GM18511 (cell line): ENCODE measurements around the gene S100A2.
"Not testable (repeated sequence)": the region's sequence is repeated elsewhere in the genome, so short reads cannot be mapped to it uniquely, and the experiment has no call there.

ENCODE experiments used
- ATAC-seq: cut with Tn5 transposase; IDR thresholded peaks from one replicate; pipeline ENCODE4 v1.9.1; 2021; ENCODE audit warnings: mild to moderate bottlenecking, moderate library complexity; ENCODE audit not compliant: unreplicated experiment

The S100A2 gene

DNA sequence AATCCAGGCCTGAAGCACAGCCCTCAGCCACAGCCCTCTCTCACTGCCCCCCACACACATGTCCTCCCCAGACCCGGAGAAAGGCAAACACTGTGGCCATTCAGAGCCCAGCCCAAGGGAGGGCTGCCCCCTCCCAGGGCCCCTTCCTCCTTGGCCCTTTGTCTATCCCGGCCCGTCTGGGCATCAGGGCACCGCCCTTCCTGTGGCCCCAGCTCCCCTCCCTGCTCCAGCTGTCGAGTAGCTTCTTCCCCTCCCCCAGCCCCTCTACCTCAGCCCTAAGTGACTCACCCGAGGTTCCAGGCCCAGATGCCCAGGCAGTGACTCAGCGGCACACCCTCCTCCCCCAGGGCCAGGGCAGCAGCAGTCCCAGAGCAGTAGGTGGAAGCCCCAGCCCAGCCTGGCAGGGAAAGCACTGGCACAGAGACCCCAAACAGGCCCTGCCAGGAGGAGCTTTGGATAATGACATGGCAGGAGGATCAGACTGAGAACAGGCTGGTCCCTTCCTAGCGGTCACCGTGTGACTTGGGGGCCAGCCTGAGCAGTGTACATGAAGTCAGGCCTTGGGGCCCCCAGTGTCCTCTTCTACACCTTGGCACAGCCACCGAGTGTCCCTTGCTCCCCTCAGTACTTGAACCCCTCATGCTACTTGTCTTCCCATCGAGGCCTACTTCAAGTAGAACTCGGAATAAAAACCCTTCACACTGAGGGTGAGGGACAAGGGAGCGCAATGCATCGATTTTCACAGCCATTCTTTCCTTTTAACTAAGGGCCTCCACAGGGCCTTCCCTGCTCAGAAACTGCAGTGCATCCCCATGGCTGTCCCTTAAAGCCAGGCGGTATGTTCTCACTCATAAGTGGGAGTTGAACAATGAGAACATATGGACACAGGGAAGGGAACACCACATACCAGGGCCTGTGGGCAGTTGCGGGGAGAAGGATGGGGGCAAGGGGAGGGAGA is 1.0 kb upstream of the S100A2 start:
- peak; percentile 50 for ATAC-seq

DNA sequence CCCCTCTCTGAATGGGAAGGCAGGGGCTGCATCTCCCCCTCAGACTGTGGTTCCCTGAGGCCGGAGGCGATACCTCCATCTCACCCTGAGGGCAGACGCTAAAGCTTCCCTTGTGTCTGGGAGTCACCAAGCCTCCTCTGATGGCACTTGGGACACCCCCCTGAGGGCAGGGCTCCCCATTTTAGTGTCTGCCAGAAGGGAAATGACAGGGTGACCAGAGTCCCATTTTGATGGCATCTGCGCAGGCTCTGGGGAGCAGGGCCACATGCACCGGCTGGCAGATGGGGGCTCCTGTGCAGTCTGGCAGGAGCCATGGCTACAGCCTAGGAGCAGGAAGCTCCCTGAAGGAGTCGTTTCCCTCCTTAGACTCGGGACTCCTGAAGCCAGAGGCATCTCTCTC is 1.7 kb downstream of the S100A2 start:
- no peak for ATAC-seq

DNA sequence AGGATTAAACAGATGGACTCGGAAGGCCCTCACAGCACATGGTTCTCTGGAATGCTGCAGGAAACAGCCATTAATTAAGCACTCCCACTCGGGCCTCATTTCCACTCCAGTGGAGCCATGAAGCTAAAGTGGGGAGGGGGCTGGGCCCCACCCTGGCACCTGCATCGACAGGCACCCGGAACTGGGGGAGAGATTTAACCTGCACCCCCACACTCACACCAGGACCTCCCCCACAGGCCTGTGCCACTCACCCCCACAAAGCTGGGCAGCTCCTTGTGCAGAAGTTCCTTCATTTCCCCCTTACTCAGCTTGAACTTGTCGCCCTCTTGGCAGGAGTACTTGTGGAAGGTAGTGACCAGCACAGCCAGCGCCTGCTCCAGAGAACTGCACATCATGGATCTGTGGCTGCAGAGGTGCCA is 2.2 kb downstream of the S100A2 start:
- no peak for ATAC-seq

DNA sequence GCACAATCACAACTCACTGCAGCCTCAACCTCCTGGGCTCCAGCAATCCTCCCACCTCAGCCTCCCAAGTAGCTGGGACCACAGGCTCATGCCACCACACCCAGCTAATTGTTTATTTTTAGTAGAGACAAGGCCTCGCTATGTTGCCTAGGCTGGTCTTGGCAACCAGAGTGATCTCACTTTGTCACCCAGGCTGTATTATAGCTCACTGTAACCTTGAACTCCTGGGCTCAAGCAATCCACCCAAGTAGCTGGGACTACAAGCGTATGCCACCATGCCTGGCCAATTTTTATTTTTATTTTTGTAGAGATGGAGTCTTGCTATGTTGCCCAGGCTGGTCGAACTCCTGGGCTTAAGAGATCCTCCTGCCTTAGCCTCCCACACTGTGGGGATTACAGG is 3.6 kb downstream of the S100A2 start:
- ATAC-seq = not testable (repeated sequence)

DNA sequence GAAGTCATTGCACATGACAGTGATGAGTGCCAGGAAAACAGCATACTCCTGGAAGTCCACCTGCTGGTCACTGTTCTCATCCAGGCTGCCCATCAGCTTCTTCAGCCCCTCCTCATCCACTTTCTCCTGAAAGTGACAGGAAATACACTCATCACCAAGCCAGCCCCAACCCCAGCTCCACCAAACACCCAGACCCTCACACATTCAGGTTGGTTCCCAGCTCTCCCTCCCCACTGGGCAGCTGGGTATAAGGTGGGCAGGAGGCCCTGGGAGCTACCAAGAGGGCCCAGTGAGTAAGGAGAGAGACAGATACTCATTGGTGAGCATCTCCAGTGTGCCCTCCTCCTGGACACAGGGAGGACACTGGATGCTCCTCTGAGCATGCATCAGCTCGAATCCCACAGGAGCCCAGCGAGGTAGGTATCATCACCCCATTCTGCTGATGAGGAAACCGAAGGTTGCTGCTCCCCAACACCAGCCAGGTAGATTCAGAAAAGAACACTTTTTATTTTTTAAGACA is 4.1 kb downstream of the S100A2 start:
- no peak for ATAC-seq

- ATAC-seq = no peak
These were observed 4.7 kb downstream of the S100A2 start for GRCh38 chr1:153560771-153561465.

DNA sequence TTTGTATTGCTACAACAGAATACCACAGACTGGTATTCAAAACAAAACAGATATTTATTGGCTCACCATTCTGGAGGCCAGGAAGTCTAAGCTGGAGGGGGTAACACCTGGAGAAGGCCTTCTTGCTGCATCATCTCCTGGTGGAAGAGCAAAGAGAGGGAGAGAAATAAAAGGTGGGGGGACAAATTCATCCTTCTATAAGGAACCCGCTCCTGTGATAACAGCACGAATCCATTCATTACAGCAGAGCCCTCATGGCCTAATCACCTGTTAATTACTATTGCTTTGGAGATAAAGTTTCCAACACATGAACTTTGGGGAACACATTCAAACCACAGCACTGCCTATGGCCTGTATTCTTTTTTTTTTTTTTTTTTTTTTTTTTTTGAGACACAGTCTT is 5.4 kb downstream of the S100A2 start:
- no peak for ATAC-seq

- ATAC-seq = no peak
These were observed 7.8 kb downstream of the S100A2 start for GRCh38 chr1:153557877-153558276.

DNA sequence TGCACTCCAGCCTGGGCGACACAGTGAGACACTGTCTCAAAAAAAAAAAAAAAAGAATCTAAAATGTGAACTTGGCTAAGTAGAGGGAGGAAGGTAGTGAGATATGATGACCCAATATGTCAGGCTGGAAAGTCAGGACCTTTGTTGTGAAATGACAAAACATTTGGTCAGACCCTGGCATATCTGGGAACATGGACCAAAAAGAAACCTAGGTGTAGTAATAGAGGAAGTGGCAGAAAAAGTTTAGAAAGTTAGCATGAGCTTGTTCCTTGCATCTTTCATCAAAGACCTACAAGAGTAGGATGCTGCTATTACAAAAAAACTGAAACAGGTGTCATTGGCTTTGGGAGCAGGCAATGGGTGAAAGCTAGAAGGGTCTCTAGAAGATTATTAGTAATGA is 9.3 kb downstream of the S100A2 start:
- ATAC-seq = no peak

DNA sequence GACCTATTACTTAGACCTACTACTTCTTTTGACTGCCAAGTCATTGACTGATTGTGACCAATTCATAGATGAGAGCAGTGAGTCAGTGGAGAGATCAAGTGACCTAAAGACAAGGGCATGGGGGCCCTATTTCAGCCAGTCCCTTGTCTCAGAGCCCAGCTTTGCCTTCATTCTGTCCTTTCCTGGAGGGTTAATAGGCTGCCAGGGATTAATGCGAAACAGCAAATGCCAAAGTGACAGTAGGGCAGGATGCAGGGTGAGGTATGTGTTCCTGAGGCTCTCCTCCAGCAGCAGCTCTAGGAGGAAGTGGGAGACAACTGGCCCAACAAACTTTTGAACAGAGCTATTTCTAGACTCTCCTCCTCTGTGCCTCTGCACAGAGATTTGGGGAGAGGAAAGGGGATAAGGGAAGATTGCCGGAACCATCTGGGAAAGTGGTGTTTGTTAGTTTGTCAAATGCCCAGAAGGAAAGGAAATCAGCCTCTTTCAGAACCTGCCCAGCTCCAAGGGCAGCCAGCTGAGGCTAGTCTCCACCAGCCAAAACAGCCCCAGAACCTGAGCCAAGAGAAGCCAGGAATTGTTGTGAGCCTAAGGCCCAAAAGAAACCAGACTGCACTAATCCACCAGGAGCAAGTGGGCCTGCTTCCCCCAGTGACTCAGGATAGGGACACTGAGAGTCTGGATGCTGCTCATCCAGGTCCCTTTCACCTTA is 11.7 kb downstream of the S100A2 start:
- ATAC-seq = no peak

- ATAC-seq = no peak
These were observed 12.5 kb downstream of the S100A2 start for GRCh38 chr1:153553096-153553495.

DNA sequence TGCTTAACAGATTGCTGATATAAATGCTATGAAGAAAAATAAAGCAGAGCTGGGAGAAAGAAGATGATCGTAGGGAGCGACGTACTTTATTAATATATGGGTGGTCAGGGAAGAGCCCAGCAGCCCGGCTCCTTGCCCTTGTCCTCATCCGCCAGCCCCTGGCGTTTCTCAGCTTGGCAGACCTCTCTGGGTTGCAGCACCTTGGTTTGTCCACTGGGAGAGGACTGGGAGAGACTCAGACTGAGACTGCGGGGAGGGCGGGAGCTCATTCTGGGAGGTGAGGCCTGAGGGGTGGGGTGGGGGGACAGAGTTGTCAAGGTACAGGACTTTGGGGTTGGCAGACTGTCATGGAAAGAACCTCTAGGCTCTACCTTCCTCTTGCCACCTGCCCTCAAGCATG is 13.3 kb downstream of the S100A2 start:
- no peak for ATAC-seq

DNA sequence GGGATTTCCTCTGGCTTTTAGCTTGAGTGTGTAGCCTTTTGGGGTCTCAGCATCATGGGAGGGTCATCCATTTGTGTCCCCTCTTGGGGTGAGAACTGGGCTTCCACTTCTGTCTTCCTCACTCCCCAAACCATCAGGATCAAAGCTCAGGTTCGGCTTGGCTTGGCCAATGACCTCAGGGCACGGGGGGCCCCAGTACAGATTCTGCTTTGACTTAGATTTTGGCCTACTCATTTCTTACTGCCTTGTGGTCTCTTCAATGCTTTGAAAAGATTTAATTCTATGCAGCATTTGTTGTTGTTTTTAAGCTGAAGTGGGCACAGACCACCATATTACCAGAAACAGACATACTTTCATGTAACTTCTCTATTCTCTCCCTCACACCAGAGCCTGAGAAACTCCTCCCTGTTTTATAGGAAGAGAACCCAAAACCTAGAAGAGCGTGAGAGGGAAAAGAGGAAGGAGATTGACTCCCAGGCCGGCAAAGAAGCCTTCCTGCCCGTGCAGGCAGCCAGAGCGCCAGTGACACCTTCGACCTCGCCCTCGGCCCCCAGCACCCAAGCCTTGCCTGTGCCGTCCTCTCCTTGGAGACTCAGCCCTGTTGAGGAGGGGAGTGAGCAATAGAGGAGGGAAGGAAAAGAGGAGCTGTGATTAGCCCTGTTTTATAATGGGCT is 14.7 kb downstream of the S100A2 start:
- no peak for ATAC-seq

- no peak for ATAC-seq
These were observed 15.3 kb downstream of the S100A2 start for GRCh38 chr1:153550398-153550758.

- ATAC-seq = no peak
These were observed 15.8 kb downstream of the S100A2 start for GRCh38 chr1:153549741-153550397.

DNA sequence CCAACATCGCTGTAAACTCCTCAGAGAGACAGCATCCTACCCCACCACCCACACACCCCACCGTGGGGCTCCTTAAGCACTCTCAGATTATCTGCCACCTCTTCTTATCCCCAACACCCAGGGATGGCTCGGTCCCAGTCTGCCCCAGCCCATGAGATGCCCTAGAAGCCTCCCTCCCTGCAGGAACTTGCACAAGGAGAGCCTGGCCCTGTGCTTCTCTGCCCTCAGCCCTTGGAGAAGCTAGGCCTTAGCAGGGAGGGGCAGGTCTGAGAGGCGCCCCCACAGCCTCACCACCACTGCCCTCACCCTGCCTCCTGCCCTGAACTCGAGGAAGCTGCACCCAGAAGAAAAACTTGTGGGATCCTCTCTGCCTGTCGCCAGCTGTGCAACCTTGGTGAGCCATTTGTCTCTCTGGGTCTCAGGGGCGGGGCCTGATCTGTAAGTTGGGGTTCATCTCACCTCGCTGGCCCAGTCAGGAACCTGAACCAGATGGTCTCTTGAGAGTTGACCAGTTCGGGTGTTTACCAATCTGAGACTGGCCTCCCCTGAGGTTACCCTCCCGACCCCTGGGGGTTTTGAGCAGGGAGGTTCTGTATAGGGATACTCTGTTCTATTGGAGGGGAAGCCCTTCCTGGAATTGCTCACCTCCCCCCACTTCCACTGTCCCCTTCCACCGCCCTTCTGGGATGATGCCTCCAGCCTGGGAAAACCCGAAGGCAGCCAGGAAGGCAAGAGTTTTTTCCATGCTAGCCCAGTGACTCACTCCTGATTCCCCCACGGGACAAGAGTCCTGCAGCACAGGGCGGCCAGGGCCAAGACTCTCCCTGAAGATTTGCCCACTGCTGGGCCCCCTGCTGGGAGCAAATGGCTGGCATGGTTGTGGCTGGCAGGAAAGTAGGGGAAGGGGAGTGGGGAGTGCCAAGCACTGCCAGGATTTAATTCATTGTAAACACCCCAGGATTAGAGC is 16.6 kb downstream of the S100A2 start, which contains the start of gene S100A3:
Gene S100A3, minus strand, starts transcription at position 537 of the 967 bp plus-strand sequence. CDS start 773 bp downstream, outside the sequence.
- no peak for ATAC-seq

DNA sequence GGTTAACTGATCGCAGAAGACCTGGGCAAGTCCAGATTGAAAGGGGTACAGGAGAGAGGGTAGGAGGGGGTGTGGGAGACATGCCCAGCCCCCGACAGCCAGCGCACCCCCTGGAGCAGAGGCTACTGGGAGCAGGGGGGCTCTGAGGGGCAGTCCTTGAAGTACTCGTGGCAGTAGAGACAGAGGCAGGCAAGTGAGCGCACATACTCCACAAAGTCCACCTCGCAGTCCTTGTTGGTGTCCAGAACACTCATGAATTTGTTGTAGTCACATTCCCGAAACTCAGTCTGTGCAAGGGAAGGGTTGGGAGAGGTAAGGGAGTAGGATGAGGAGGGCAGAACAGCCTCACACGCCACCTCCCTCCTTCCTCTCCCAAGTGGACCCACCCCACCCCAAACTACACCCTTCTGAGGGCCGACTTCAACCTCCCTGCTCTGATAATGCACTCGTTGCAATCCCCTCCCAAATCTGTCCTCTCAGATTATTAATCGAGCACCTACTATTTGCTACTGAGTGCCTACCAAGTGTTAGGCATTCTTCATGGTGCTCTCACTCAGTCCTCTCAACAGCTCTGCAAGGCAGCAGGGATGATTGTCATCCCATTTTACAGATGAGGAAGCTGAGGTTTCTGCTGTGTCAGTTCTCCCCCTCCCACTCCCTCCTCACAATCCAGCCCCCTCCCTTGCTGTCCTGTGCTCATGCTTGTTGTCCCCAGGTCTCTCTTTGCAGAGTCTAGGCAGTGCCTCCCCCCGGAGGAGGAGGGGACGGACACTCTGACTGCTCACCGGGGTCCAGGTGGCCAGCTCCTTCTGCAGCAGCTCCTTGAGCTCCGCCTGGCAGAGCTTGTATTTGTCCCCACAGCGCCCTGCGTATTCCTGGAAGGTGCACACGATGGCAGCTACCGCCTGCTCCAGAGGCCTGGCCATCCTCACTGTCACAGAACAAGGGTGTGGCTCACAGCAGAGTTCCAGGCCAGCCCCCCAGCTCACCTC is 17.8 kb downstream of the S100A2 start:
- no peak for ATAC-seq
